GM21619 (cell line): ENCODE data around the gene CDH2.

Experiments used
- ATAC-seq: cut with Tn5 transposase; IDR thresholded peaks from one replicate; pipeline ENCODE4 v1.9.1; 2021; ENCODE audit not compliant: unreplicated experiment

Gene CDH2

GRCh38 chr18:28176948-28177827, at the start of gene CDH2:
CDH2 (minus strand) TSS chr18:28177130; CDS start chr18:28177022, 108 bp downstream.
- ATAC-seq = no peak

GRCh38 chr18:28212060-28212459, 35.1 kb upstream of the CDH2 start:
- no peak for ATAC-seq

- ATAC-seq = no peak
These were observed 31.9 kb upstream of the CDH2 start for GRCh38 chr18:28208712-28209265.

- ATAC-seq = no peak
These were observed 31.3 kb upstream of the CDH2 start for GRCh38 chr18:28208268-28208667.

GRCh38 chr18:28204154-28204553, 27.2 kb upstream of the CDH2 start:
- ATAC-seq = no peak

- no peak for ATAC-seq
These were observed 24.1 kb upstream of the CDH2 start for GRCh38 chr18:28201056-28201455.

GRCh38 chr18:28198620-28199019, 21.7 kb upstream of the CDH2 start:
- no peak for ATAC-seq

- no peak for ATAC-seq
These were observed 16.3 kb upstream of the CDH2 start for GRCh38 chr18:28193177-28193778.

GRCh38 chr18:28189400-28190239, 12.7 kb upstream of the CDH2 start:
- no peak for ATAC-seq

GRCh38 chr18:28185121-28185520, 8.2 kb upstream of the CDH2 start:
- ATAC-seq = no peak

GRCh38 chr18:28183418-28184078, 6.6 kb upstream of the CDH2 start:
- ATAC-seq = no peak

GRCh38 chr18:28181616-28182015, 4.7 kb upstream of the CDH2 start:
- no peak for ATAC-seq

- ATAC-seq = no peak
These were observed 1.8 kb upstream of the CDH2 start for GRCh38 chr18:28178720-28179119.

GRCh38 chr18:28177828-28178635, 1.1 kb upstream of the CDH2 start:
- ATAC-seq = no peak

- no peak for ATAC-seq
These were observed 307 bp downstream of the CDH2 start for GRCh38 chr18:28176698-28176947.

GRCh38 chr18:28175930-28176697, 816 bp downstream of the CDH2 start:
- ATAC-seq = no peak

GRCh38 chr18:28175150-28175929, 1.6 kb downstream of the CDH2 start:
- ATAC-seq = no peak

- ATAC-seq = no peak
These were observed 2.6 kb downstream of the CDH2 start for GRCh38 chr18:28174181-28174905.
